ENCODE results near the gene KLHL5. TPM values are rescaled to one million over a fixed set of nuclear protein-coding genes. Genes with fewer than 3 reads are reported as not detected.

KLHL5 gene
- polyA plus RNA-seq, 2 of the 4 experiments (the other 2 are of a cell fraction), result 62.4 to 108 TPM

DNA sequence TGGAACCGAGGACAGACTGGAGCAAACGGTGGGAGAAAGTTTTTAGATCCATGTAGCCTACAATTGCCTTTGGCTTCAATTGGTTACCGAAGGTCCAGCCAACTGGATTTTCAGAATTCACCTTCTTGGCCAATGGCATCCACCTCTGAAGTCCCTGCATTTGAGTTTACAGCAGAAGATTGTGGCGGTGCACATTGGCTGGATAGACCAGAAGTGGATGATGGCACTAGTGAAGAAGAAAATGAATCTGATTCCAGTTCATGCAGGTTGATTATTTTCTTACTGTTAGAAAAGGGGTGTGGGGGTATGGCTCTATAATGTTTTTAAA, 702 bp downstream of the KLHL5 start:
- Histone ChIP-seq H3K9me3 (no peaks in the 10 kb centered on the region), H3K4me3 (no peak overlapping the region), H3K4me2 (no peak overlapping the region), H3K4me1 (peaks cover 22% of the 10 kb centered on the region; the same call in 2 of the 3 replicates), H3K27ac (no peak overlapping the region)
- POLR2A ChIA-PET, result no interaction called here
- FAIRE-seq (no peak), ATAC-seq (no peak), DNase-seq (ENCODE audit: low read depth in 1 of 2, low spot score in 1 of 2) (no peak)
- CTCF ChIA-PET, result no interaction called here
- WGBS (ENCODE audit: missing lambda C conversion rate), result 93% methylated on average over 4 of the region's 4 CpGs
- TF ChIP-seq RCOR1 (IDR thresholded peaks at IDR 0.05; ENCODE audit: low read depth, low read length) (no peak), NR3C1 (IDR thresholded peaks at IDR 0.05) (no peak), NFE2L2 (conservative IDR thresholded peaks at IDR 0.05; ENCODE audit: low read length) (no peak), NPAS2 (CRISPR knock-in tag; IDR thresholded peaks at IDR 0.05; ENCODE audit: borderline replicate concordance) (no peak), CBX2 (IDR thresholded peaks at IDR 0.05; ENCODE audit: borderline replicate concordance, low read depth) (no peak), FOXS1 (CRISPR knock-in tag; IDR thresholded peaks at IDR 0.05) (no peak), RFX5 (IDR thresholded peaks at IDR 0.05) (no peak), KDM5A (IDR thresholded peaks at IDR 0.05) (no peak), HOXA7 (CRISPR knock-in tag; IDR thresholded peaks at IDR 0.05) (no peak), HEYL (CRISPR knock-in tag; IDR thresholded peaks at IDR 0.05) (no peak), GATA3 (IDR thresholded peaks at IDR 0.05; ENCODE audit: borderline replicate concordance) (no peak)
- TF ChIP-seq, protein P1, sequence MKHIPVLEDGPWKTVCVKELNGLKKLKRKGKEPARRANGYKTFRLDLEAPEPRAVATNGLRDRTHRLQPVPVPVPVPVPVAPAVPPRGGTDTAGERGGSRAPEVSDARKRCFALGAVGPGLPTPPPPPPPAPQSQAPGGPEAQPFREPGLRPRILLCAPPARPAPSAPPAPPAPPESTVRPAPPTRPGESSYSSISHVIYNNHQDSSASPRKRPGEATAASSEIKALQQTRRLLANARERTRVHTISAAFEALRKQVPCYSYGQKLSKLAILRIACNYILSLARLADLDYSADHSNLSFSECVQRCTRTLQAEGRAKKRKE (CRISPR knock-in tag; IDR thresholded peaks at IDR 0.05; ENCODE audit: low read depth), result no peak

DNA sequence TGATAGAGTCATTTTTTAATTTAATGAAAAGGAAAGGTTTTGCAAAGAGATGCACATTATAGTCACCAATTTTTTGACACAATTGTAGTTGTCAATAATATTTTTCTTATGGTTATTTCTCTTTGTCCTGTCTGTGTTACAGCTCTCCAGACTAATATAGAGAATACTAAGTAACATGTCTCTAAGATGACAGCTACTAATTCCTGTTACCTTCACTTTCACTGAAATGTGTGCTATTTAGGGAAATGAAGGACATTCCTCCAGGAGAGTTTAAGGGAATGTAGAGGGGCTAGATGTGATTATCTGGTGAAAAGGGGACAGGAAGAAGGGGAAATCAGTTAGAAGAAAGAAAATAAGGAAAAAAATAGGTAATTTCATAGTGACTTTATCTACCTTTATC, 1.4 kb downstream of the KLHL5 start:
- FAIRE-seq (no peak), ATAC-seq (no peak), DNase-seq (ENCODE audit: low read depth in 1 of 2, low spot score in 1 of 2) (no peak)
- Histone ChIP-seq H3K4me1 (peaks cover 22% of the 10 kb centered on the region; the same call in 2 of the 3 replicates), H3K4me2 (no peak overlapping the region), H3K9me3 (no peaks in the 10 kb centered on the region), H3K27ac (no peak overlapping the region), H3K4me3 (no peak overlapping the region)
- TF ChIP-seq ZNF302 (CRISPR knock-in tag; IDR thresholded peaks at IDR 0.05), result no peak
- TF ChIP-seq CHD4 (IDR thresholded peaks at IDR 0.05; ENCODE audit: borderline replicate concordance), result no peak
- no peak for TF ChIP-seq HOXB13 (CRISPR knock-in tag; IDR thresholded peaks at IDR 0.05; ENCODE audit: low read depth)
- TF ChIP-seq PHF8 (IDR thresholded peaks at IDR 0.05; ENCODE audit: borderline replicate concordance, low read depth), result no peak
- TF ChIP-seq POLR2A (IDR thresholded peaks at IDR 0.05; ENCODE audit: low read length), result no peak
- no peak for TF ChIP-seq MAZ (IDR thresholded peaks at IDR 0.05; ENCODE audit: borderline replicate concordance, low read depth, low read length)
- ChIA-PET POLR2A (no interaction called here), CTCF (no interaction called here)

DNA sequence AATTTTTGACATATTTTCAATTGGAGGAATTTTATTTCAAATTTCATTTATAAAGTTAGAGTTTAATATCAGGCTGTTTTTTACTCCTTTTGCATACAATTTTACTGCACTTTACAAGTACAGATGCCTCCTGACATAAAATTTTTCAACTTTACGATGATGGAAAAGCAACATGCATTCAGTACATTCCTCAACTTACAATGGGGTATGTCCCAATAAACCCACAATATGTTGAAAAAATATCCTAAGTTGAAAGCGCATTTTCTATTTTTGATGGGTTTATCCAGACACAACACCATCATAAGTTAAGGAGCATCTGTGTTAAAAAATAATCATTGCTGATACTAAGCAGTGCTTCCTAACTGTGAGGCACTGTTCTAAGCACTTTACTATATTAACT, 4.3 kb downstream of the KLHL5 start:
- Histone ChIP-seq H3K27ac (no peak overlapping the region), H3K4me3 (no peak overlapping the region), H3K4me2 (no peak overlapping the region), H3K4me1 (peaks cover 13% of the 10 kb centered on the region; the same call in 2 of the 3 replicates), H3K9me3 (no peaks in the 10 kb centered on the region)
- CTCF ChIA-PET, result no interaction called here
- POLR2A ChIA-PET, result no interaction called here
- no peak for FAIRE-seq
- no peak for TF ChIP-seq NPAS2 (CRISPR knock-in tag; IDR thresholded peaks at IDR 0.05; ENCODE audit: borderline replicate concordance)
- TF ChIP-seq TFCP2L1 (CRISPR knock-in tag; IDR thresholded peaks at IDR 0.05), result no peak
- TF ChIP-seq ESRRA (IDR thresholded peaks at IDR 0.05; ENCODE audit: borderline replicate concordance, low read length), result no peak
- TF ChIP-seq HEYL (CRISPR knock-in tag; IDR thresholded peaks at IDR 0.05), result no peak
- TF ChIP-seq HOXA7 (CRISPR knock-in tag; IDR thresholded peaks at IDR 0.05), result no peak
- ATAC-seq, result no peak
- no peak for DNase-seq (ENCODE audit: low read depth in 1 of 2, low spot score in 1 of 2)
- 98% methylated on average over 2 of the region's 2 CpGs for WGBS (ENCODE audit: missing lambda C conversion rate)

DNA sequence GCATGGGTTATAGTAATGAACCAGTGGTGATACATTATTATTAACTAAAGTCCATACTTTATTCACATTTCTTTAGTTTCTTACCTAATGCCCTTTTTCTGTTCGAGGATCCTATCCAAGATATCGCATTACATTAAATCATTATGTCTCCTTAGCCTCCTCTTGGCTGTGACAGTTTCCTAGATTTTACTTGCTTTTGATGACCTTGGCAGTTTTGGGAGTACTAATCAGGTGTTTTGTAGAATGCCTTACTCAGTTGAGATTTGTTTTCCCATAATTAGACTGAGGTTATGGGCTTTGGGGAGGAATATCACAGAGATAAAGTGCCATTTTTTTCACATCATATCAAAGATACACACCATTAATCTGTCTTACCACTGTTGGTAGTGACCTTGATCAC, 5.0 kb downstream of the KLHL5 start:
- ATAC-seq, result no peak
- H3K9me3 ChIP-seq, result no peaks in the 10 kb centered on the region
- no peak overlapping the region for H3K27ac ChIP-seq
- no peak overlapping the region for H3K4me3 ChIP-seq
- WGBS (ENCODE audit: missing lambda C conversion rate), result 92% methylated on average over 2 of the region's 2 CpGs
- H3K4me2 ChIP-seq, result no peak overlapping the region
- no peak for DNase-seq (ENCODE audit: low read depth in 1 of 2, low spot score in 1 of 2)
- H3K4me1 ChIP-seq, result peaks cover 8% of the 10 kb centered on the region; the same call in 2 of the 3 replicates
- TF ChIP-seq MAFK (IDR thresholded peaks at IDR 0.05; ENCODE audit: partially characterized antibody) (peak; percentile 56), GATA3 (IDR thresholded peaks at IDR 0.05; ENCODE audit: borderline replicate concordance) (no peak), ZNF302 (CRISPR knock-in tag; IDR thresholded peaks at IDR 0.05) (no peak)
- ChIA-PET POLR2A (no interaction called here), CTCF (interaction anchor here (0.6 kb wide), 1 partner anchor 96 kb away, joined by 3 read pairs; no protein-coding TSS in a partner anchor)
- FAIRE-seq, result no peak

All from A549 (cell line).